HG03175 (cell line): ENCODE measurements around the gene NUTF2.
"Not testable (repeated sequence)": the region's sequence is repeated elsewhere in the genome, so short reads cannot be mapped to it uniquely, and the experiment has no call there.

Source experiments
- ATAC-seq: cut with Tn5 transposase; IDR thresholded peaks from one replicate; pipeline ENCODE4 v1.9.1; 2021; ENCODE audit warnings: mild to moderate bottlenecking, moderate library complexity; ENCODE audit not compliant: unreplicated experiment

Gene NUTF2

GRCh38 chr16:67837190-67837589 is 9.5 kb upstream of the NUTF2 start:
- ATAC-seq: not testable (repeated sequence)

- ATAC-seq: no peak
Observed at GRCh38 chr16:67837811-67838210, 8.9 kb upstream of the NUTF2 start.

- no peak for ATAC-seq
Observed at GRCh38 chr16:67841198-67841815, 5.4 kb upstream of the NUTF2 start.

GRCh38 chr16:67841816-67842508 is 4.8 kb upstream of the NUTF2 start, which contains the start of gene THAP11:
Gene THAP11 (plus strand): TSS chr16:67842320. CDS start chr16:67842555, 235 bp downstream.
- peak; percentile 41 for ATAC-seq

- ATAC-seq: peak; percentile 8
Observed at GRCh38 chr16:67842509-67843342, 4.0 kb upstream of the NUTF2 start.

GRCh38 chr16:67843343-67843765 is 3.4 kb upstream of the NUTF2 start:
- no peak for ATAC-seq

GRCh38 chr16:67844497-67844896 is 2.2 kb upstream of the NUTF2 start:
- ATAC-seq: no peak

GRCh38 chr16:67845291-67846062 is 1.3 kb upstream of the NUTF2 start:
- ATAC-seq: no peak

- ATAC-seq: no peak
Observed at GRCh38 chr16:67846063-67846319, 742 bp upstream of the NUTF2 start.

GRCh38 chr16:67847064-67847861 is 530 bp downstream of the NUTF2 start, which contains the start of gene CENPT:
Gene CENPT (minus strand): TSS chr16:67847693. CDS start chr16:67833859, 13,834 bp downstream.
- ATAC-seq: peak; percentile 38

- ATAC-seq: no peak
Observed at GRCh38 chr16:67848118-67848517, 1.4 kb downstream of the NUTF2 start.

GRCh38 chr16:67853670-67854069 is 6.9 kb downstream of the NUTF2 start:
- no peak for ATAC-seq

- ATAC-seq: no peak
Observed at GRCh38 chr16:67855789-67856188, 9.1 kb downstream of the NUTF2 start.

GRCh38 chr16:67856927-67857546 is 10.3 kb downstream of the NUTF2 start:
- no peak for ATAC-seq

GRCh38 chr16:67857547-67858233 is 11.0 kb downstream of the NUTF2 start:
- ATAC-seq: no peak

- no peak for ATAC-seq
Observed at GRCh38 chr16:67858500-67858899, 11.8 kb downstream of the NUTF2 start.

- ATAC-seq: no peak
Observed at GRCh38 chr16:67860589-67861398, 14.1 kb downstream of the NUTF2 start.

- ATAC-seq: no peak
Observed at GRCh38 chr16:67861877-67862276, 15.1 kb downstream of the NUTF2 start.
